NCI-H524 (cell line): Measurements from ENCODE around the gene NEURL4.

ENCODE experiments used
- DNase-seq, 2 experiments: peaks; one replicate each; lab custom pipeline; 2025; lab: John Stamatoyannopoulos, UW

The NEURL4 gene

GRCh38 chr17:7279448-7279847, 49.7 kb downstream of the NEURL4 start:
- no peak for DNase-seq

DNA sequence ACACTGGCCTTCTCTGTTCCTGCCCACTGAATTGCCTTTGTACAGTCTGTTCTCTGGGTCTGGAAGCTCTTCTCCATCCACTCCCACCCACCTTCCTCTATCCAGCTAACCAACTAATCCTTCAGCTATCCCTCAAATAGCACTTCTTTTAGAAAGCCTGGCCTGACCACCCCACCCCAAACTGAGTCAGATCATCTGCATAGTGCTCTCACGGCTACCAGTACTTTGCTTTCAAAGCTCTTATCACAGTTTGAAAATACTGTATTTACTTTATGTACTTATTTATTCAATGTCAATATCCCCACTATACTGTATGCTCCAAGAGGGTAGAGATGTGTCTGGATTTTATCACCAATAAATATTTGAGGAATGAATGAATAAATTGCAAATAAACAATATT, 62.4 kb downstream of the NEURL4 start:
- no peak for DNase-seq
